ENCODE measurements around the gene CENPP.

The CENPP gene

DNA sequence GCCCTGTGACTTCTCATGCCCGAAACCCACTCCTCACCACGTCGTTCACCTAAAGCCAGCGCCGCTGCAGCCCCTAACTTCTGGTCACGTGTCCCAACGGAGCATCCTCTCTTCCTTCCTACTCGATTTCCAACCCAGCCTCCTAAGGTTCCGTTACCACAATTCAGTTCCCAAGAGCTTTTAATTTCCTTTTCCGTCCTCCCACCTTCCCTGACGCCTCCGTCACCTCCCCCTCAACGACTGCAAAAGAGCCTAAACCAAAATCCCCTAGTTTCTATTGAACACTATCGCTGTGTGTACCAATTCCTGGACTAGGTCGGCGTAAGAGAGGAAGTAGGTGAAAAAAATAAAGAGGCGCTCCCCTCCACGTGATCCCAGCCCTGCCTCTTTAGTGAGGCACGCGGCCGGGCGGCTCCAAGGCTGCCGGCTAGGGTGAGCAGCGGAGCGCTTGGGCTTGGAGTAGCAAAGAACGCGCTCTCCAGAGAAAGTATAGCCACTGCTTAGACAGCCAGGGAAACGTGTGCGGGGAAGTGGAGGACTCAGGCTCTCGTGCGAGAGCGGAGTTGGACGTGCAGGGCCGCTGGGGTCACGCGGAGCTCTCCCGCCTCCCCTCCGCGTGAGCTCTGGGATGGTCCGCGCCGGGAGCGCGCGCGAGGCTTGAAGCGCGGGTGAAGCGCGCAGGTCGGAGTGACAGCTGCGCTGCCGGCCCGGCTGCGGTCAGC lies at the start of gene CENPP, which contains the start of gene NOL8:
CENPP (plus strand) TSS at position 685 of the 722 bp plus-strand sequence.
NOL8 (minus strand) TSS at position 82 of the 722 bp plus-strand sequence. CDS start 1,189 bp downstream, outside the sequence.
- peak; percentile 84 to 87 for DNase-seq

DNA sequence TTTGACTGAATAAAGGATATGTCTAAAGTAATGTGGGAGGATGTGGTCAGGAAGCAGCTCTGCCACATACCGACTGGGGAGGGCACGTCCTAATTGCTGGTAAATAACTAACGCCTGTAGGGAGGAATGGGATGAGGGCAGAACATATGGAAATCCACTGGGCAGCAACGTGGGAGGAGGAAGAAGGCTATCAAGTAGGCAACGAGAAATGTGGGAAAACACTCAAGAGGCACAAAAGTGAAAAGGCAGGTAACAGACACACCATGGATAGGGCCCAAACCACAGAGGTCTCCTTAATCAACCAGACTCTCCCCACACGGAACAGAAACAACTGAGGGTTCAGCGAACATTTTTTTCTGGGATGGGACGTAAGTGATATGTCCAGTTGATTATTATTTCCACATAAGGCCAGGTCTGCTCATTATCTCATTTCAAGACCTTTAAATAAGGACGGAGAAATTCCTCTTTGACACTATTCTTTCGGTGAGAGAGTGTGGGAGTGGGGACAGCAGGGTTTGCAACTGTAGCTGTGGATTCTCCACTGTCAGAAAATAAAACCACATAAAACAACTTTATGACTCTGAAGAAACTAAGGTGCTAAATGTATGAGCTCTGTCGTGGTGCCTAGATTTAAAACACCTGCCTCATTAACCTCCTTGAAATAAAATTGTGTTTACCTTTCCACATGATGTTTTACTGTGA lies 49.3 kb upstream of the CENPP start:
- DNase-seq: no peak

DNA sequence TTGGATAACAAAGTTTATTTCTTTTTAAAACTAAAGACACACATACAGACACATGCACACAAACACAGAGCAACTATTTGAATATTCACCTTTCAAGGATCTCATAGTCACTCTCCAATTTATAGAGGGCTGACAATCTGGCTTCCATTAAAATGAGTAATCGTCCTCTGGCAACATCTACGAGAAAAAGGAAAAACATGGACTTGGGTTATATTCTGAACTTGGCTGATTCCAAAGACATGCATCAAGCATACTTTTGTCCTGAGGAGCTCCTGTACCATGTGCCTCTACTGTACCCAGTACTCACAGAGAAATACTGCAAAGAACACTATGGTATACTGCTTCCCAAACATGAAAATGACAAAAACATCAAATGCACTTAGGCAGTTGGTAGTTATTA lies 47.6 kb upstream of the CENPP start:
- no peak for DNase-seq

DNA sequence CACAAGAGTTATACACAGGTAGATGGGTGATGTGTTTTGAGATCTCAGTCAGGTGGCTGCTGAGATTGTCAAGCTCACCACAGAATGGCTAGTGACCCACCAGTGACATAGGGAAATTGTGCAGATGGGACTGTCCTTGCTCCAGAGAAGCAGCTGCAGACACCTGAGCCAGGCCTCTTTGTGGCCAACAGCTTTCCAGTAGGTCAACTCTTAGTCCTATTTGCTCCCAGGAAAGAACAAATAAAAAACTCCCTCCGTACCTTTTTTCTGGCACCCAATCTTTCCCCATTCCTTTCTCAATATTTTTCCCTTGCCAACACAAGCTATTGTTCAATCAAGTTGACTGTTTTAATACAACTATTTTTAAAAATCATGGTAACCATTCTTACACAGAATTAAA lies 46.5 kb upstream of the CENPP start:
- no peak for DNase-seq

DNA sequence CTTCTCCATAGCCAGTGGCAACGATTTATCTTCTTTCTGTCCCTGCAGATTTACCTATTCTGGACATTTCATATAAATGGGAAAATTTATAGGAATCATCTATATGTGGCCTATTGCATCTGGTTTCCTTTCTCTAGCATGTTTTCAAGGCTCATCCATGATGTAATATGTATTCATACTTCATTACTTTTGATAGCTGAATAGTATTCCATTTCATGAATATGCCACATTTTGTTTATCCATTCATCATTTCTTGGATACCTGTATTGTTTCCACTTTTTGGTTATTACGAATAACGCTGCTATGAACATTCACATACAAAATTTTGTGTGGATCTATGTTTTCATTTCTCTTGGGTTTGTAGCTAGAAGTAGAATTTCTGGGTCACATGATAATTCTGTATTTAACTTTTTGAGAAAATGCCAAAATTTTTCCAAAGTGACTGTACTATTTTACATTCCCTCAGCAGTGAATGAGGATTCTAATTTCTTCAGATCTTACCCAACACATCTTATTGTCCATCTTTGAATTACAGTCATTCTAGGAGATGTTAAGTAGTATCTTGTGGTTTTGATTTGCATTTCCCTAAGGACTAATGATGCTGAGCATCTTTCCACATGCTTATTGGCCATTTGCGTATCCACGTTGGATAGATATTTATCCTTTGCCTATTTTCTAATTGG lies 35.9 kb upstream of the CENPP start:
- DNase-seq: no peak

DNA sequence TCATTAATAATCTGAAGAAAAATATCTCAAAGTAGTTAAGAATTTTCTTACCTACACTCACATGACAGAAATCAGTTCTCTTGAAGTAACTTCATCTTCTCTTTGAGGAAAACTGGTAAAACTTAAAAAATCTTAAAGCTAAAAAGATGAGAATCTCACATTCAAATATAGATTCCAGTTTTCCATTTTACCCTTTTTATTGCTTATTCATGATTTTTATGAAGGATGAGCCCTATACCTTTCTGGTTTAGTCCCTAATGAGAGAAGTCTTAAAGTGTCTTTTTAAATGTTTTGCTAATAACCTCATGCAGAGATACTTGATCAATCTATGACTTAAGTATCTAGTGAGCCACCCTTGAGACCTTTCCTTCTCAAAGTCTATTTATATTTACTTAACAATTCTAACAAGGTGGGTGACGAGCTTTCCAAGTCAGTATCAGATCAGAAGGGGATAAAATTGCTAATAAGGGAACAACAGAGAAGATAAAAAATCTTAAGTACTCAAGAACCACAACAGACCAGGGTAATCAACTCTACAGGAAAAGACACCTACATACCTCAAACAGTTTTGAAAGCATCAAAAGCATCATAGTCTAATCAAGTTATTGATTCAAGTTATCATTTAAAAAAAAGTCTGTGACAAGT lies 34.8 kb upstream of the CENPP start:
- DNase-seq: no peak

DNA sequence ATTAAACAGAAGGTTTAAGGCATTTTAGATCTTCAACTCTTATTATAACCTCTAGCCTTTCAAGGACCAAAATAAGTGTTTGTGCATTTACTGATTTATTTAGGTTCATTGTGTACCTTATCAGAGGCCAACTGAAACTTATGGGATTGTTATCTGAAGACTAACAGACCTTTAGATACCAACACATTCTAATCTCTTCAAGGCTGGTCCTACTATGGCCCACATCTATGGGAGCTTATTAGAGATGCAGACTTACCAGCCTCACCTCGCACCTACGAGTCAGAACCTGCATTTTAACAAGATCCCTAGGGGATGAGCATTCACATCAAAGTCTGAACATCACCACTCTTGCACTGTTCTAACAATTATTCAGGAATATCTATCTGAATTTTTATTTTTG lies 34.2 kb upstream of the CENPP start:
- DNase-seq: no peak

DNA sequence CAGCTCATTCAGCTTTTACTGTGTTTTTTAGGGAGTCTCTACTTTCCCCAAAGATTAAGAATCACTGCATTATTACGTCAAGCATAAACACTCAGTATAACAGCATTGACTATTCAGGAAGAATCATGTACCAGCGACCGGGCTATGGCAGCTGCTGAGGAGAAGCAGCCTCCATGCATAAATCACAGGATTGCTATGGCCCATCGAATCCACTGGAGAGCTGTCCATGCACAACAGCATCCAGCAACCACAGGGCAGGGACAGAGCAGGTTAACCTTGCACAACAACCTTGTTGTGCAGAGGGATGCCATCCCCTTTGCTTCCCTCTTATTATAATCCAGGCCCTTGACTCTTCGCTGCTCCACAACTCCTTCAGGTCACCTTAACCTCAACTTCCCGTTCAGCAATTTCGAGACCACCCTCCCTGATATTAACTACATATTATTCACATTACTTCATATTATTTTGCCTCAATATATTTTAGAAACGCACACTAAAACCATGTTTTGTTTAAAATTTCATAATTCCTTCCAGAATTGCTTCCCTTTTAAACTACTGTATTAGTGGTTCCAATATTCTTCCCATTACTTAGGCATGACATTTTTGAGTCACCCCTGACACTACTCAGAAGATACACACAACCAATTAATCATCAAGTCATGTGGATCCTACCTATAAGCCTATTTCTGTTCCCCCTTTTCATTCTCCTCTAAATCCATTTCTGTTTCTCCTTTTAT lies 33.2 kb upstream of the CENPP start:
- no peak for DNase-seq

DNA sequence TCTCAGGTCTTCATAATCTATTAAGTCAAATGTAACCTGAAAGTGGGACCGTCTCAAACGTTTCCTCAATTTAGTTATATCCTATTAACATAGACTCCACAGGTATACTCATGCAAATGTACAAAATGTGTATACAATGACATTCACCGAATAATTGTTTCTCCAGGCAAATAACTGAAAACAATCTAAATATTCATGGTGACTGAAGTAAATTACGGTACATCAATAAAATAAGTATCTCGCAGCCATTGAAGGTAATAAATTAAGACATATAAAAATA lies 32.7 kb upstream of the CENPP start:
- DNase-seq: no peak

DNA sequence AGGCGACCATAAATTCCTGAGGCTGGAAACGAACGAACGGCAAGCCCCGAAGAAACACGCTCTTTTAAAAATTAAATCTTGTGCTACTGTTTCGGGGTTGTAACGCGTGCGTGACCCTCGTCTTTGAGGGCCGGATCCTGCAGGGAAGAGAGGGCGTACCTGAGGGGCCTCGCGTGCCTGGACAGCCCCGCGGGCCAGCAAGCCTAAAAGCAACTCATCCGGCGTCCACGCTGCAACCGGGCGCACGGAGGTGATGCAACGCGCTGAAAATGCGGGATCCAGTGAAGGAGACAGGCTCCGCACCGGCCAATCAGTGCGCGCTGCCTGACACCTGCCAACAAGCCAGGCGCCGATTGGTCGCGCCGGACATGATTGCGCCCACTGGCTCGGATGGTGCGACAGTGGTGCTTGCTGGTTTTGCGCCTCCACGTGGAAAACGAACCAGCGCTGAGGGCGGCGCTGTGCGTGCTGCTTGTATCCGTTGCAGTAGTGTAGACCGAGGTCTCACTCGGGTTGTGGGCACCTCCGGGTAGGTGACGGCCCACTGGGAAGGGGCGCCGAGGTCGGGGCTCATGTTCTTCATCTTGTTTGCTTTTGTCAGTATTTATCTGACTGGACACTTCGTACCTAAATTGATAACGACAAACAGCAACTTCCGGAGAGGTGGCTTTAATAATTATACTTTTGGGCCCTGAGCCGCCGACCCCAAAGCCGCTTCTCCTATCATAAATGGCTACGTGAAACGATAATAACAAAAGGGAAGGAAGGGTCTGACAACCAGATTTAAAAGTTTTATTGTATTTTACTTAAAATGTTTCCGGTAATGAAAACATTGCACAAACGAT lies 32.1 kb upstream of the CENPP start, which contains the start of gene IARS1:
IARS1 (minus strand) TSS at position 246 of the 845 bp plus-strand sequence. CDS start 4,278 bp downstream, outside the sequence.
- peak; percentile 99 to 100 for DNase-seq

DNA sequence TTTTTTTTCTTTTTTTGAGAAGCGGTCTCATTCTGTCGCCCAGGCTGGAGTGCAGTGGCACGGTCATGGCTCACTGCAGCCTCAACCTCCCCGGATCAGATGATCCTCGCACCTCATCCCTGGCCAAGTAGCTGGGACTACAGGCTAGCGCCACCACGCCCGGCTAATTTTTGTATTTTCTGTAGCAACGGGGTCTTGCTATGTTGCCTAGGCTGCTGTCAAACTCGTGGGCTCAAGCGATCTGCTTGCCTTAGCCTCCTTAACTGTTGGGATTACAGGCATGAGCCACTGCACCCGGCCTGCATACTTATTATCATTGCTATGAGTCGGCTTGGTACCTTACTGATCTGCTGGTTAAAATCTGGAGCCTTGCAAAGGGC lies 31.5 kb upstream of the CENPP start:
- no peak for DNase-seq

DNA sequence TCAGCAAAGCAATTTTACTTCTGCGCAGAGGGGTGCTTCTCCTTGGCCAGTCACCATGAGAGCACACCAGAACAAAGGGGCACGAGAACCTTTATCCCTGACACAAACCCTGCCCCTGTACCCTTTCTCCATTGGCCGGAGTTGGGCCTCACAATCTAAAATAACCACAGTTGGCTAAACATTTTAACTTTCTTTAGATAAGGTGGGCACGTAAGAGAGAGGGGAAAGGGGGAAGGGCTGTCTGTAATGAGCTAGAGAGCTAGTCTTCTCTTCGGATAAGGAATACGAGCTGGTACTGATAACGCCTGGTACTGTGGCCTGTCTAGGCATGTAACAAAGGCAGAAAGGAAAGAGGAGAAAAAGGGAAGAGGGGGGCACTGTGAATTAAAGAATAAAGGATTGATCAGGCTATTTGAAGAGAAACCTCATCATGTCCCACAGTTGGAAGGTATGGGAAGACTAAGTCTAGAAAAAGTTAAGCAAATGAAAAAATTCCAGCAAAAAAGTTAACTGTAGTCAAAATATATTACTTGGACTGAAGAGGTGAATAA lies 30.4 kb upstream of the CENPP start:
- DNase-seq: no peak

DNA sequence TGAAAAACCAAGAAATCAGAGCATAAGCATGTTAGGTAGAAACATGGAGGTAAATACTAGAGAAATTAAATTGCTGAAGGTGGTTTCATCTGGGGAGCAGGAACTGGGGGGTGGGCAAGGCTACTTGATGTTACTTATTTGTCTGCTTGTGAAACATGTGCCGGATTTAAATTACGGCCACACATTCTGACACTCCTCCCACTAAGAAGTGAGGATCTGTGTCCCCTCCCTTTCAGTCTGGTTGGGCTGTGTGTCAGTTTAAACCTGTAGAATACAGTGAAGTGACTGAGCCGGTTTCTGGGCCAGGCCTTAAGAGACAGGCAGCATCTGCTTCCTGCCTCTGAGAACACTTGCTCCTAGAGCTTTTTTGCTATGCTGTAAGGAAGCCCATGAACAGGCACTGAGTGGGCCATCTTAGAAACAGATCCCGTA lies 29.9 kb upstream of the CENPP start:
- no peak for DNase-seq

DNA sequence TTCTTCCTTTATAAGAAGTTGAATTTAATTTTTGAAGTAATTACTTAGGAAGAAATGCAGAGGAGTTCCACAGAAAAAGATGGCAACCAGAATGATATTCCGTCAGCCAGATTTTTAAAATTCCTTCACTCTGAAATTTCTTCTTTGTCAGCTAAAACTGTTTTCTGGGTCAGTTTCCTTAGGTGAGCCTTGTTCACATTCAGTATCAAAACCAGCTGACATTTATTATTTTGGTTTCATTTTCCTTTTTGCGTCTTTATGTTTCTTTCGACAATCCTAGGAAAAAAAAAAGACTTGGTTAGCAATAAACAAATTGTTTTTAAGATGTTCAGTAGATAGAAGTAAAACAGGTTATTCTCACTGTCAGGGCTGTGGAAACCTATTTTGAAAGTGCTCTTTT lies 28.1 kb upstream of the CENPP start:
- peak in 1 of 2 donors; percentile 31 for DNase-seq

DNA sequence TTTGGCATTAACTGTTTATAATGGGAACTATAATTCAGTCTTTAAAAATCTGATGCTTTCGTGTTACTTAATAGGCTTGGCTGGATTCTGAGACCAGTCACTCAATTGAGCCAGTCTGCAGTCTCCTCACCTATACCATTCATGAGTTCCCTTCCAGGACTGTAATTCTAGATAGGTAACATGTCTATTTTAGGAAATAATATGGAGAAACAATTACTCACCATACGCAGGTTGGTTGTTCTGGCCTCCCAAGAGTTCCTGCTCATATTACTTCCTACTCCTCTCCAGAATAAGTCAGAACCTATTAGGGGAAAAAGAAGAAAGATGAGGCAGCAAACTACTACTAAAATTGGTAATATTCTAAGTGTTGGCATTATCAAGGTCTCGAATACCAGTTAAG lies 27.7 kb upstream of the CENPP start:
- no peak for DNase-seq

DNA sequence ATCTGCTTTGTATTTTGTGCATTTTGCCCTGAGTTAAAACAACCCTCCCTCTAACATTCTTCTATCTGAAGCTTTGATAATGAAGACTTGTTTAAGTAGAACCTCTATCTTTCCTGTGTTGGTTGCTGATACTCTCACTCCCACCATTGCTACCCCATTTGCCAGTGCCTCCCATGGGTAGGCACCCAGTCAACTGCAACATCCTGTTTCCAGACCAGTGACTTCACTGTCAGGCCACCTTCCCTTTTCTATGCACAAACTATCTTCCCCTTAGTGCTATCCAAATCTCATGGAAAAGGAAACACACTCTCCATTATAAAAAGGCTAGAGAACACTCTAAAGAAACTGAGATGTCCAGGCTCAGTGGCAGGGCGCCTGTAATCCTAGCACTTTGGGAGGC lies 26.6 kb upstream of the CENPP start:
- no peak for DNase-seq

DNA sequence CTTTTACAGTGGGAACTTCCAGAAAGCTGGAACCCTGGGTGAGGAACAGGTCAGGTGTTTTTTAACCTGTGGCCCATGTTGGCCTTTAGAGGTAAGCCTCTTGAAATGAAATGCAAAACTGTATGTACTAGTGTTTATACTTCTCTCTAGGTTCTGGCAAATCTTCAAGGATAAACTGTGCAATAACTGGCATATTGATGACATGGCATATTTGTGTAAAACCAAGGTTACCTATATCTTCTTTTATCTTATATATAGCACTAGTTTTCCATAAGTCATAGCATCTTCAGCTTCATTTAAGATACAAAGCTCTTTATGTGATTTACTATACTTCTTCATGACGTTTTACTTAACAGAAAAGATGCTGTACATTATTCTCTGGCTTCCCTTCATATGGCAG lies 24.8 kb upstream of the CENPP start:
- no peak for DNase-seq

DNA sequence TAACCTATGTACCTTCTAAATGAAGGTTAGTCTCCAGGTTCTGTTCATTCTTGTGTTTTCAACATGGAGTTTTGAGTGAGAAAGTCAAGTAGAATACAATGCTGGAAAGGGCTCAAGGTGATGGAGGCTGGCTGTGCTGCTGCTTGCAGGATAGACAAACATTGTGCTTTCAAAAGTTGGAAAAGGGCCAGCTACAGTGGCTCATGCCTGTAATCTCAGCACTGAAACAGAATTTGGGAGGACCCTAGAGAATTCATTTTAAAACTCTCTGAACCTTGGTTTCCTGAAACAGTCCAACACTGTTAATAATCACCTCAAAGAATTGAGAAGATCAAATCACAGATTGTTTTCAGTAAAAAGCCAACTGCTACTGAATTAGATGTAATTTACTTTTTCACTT lies 16.9 kb upstream of the CENPP start:
- no peak for DNase-seq

DNA sequence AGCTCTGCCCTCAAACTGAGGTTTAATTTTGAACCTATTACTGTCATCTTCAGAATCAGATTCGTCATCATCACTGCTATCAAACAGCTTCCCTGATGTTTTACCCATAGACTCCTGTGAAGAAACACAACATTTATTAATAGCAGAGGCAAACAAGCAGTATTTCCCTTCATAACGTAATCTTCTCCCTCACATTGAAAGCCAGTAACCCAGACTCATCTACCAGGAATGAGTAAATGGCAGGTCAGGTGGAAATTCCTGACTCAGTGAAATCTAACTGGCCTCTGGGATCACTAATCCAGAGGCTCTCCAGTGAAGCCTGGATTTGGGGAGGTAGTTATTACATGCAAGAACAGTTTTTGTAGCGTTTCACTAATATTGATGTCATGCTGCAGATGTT lies 15.2 kb upstream of the CENPP start:
- no peak for DNase-seq

DNA sequence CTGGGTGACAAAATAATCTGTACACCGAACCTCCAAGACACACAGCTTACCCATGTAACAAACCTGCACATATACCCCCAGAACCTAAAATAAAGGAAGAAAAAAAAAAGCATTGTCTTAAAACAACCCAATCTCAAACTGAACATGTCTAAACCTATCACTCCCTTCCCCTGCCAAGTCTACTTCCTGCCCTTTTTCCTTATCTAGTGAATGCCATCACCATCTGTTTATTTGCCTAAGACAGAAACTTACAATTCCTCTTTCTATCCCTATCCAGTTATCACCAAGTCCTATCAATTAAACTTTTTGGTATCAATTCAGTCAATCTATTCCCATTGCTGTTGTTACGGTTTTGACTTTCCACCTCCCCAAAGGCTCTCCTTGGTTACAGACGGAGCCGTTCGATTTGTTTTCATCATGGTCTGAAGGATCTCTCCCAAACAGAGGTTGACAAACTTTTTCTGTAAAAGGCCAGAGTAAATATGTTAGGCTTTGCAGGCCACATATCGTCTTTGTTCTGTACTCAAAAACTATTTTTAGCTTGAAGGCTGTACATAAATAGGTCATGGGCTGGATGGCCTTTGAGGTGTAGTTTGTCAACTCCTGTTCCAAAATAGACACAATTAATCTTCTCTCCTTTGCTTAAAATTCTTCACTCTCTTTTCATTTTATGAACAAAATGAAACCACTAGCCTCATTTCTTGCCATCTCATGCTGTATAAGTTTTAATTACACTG lies 12.7 kb upstream of the CENPP start:
- no peak for DNase-seq

DNA sequence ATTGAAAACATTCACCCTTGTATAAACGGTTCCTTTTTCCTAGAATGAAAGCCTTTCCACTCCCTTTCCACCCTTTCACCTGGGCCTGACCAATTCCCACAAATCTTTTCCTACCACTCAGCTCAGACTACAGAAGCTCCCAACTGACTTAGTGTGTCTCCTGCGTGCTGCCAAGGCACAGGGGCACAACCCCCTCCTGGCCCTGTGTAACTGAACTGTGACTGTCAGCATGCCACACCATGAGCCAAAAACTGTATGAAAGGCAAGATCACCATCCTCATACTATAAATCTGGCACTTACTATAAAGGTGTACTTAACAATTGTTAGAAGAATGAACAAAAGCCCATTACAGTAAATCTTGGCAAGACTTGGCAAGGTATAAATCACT lies 12.1 kb upstream of the CENPP start:
- no peak for DNase-seq
